PC-3 (cell line): ENCODE results near the gene BSN.

ENCODE experiments used
- CTCF ChIP-seq: fragments of 300-600 bp; sonication (generic); conservative IDR thresholded peaks from 2 replicates; pipeline ENCODE4 v1.5.1; 2017; ENCODE audit warnings: antibody characterized with exemption, low read depth, mild to moderate bottlenecking, low read length
- EZH2 ChIP-seq: fragments of 300-600 bp; sonication (generic); IDR thresholded peaks from one replicate; pipeline ENCODE4 v1.6.1; 2017; ENCODE audit warnings: antibody characterized with exemption, mild to moderate bottlenecking, low read length; ENCODE audit not compliant: unreplicated experiment
- EZH2phosphoT487 ChIP-seq: fragments of 300-600 bp; sonication (generic); IDR thresholded peaks from 2 replicates; pipeline ENCODE4 v1.6.1; 2018; ENCODE audit warnings: mild to moderate bottlenecking, antibody characterized with exemption, low read length, borderline replicate concordance

GRCh38 chr3:49619649-49620048 is 65.4 kb downstream of the BSN start:
- TF ChIP-seq CTCF = no peak
- TF ChIP-seq EZH2 = no peak
- TF ChIP-seq EZH2phosphoT487 = no peak
